Fibroblast of lung (primary cell): ENCODE results near the gene CCL17. TPM values are rescaled to one million over a fixed set of nuclear protein-coding genes. Genes with fewer than 3 reads are reported as not detected.

Experiments
- DNase-seq, 2 donors: peaks; one replicate each; pipeline versions ENCODE4 v3.0.0 to v3.0.0-alpha.2; 2010; ENCODE audit warnings: low read depth in 2 of 2
- H2AFZ ChIP-seq: 2 replicates; pipeline ENCODE4 v1.5.1; 2012; ENCODE audit warnings: low read length, control low read depth, inconsistent platforms
- H3K27ac ChIP-seq: 2 replicates; pipeline ENCODE4 v1.5.1; 2011; ENCODE audit warnings: low read length, control low read depth; ENCODE audit not compliant: insufficient read depth
- H3K27me3 ChIP-seq: 2 replicates; pipeline ENCODE4 v1.5.1; 2011; ENCODE audit warnings: mild to moderate bottlenecking, low read length; ENCODE audit not compliant: control insufficient read depth, insufficient read depth
- H3K36me3 ChIP-seq: 2 replicates; pipeline ENCODE4 v1.5.1; 2011; ENCODE audit warnings: low read length; ENCODE audit not compliant: control insufficient read depth, insufficient read depth
- H3K4me1 ChIP-seq: 2 replicates; pipeline ENCODE4 v1.5.1; 2011; ENCODE audit warnings: low read length; ENCODE audit not compliant: control insufficient read depth, insufficient read depth; ENCODE audit errors: extremely low read depth
- H3K4me2 ChIP-seq: 2 replicates; pipeline ENCODE4 v1.5.1; 2011; ENCODE audit warnings: low read length, control low read depth; ENCODE audit not compliant: insufficient read depth; ENCODE audit errors: extremely low read depth
- H3K4me3 ChIP-seq, 4 experiments: fragments of 200-600 bp in 1 of 4; sonication (generic) in 1 of 4; replicated peaks in 1 of 4; 2 replicates each; pipeline ENCODE4 v1.5.1; 2011 to 2016; ENCODE audit warnings: low read length in 4 of 4, low read depth in 3 of 4, mild to moderate bottlenecking in 3 of 4, control low read depth in 2 of 4, inconsistent platforms in 1 of 4, mixed read lengths in 1 of 4; ENCODE audit not compliant: insufficient read depth in 1 of 4; ENCODE audit errors: control extremely low read depth in 1 of 4
- H3K79me2 ChIP-seq: 2 replicates; pipeline ENCODE4 v1.5.1; 2012; ENCODE audit warnings: mild to moderate bottlenecking, low read length, inconsistent platforms; ENCODE audit not compliant: control insufficient read depth, insufficient read depth
- H3K9ac ChIP-seq: 2 replicates; pipeline ENCODE4 v1.5.1; 2011; ENCODE audit warnings: mild to moderate bottlenecking, low read length, control low read depth; ENCODE audit not compliant: insufficient read depth
- H3K9me3 ChIP-seq: 2 replicates; pipeline ENCODE4 v1.5.1; 2012; ENCODE audit warnings: low read depth, low read length; ENCODE audit not compliant: control insufficient read depth, insufficient read depth
- H4K20me1 ChIP-seq: 2 replicates; pipeline ENCODE4 v1.5.1; 2011; ENCODE audit warnings: low read length; ENCODE audit not compliant: control insufficient read depth, insufficient read depth; ENCODE audit errors: extremely low read depth
- CTCF ChIP-seq, 2 donors: IDR thresholded peaks in 1 of 2; conservative IDR thresholded peaks in 1 of 2; 1 replicate in 1 of 2; 2 replicates in 1 of 2; pipeline ENCODE4 v1.5.1; 2011 to 2012; ENCODE audit warnings: low read length in 2 of 2, control low read depth in 1 of 2, inconsistent platforms in 1 of 2, low read depth in 1 of 2, mild to moderate bottlenecking in 1 of 2
- EZH2 ChIP-seq: IDR thresholded peaks from 2 replicates; pipeline ENCODE4 v1.5.1; 2012; ENCODE audit warnings: low read length, control low read depth, mild to moderate bottlenecking; ENCODE audit errors: missing control alignments
- polyA plus RNA-seq, 2 donors: library from polyadenylated mRNA; depleted of rRNA in 1 of 2; stranded (reverse) in 1 of 2; unstranded in 1 of 2; fragments of >200 nt; gene quantifications; 2 replicates each; pipeline ENCODE4 v1.2.1, GENCODE V29; 2011 to 2012; ENCODE audit warnings: missing spikeins in 1 of 2
- total RNA-seq: library from RNA; depleted of rRNA; stranded (reverse); fragments of >200 nt; gene quantifications from 2 replicates; pipeline ENCODE4 v1.2.1, GENCODE V29; 2014

CCL17 gene
- total and polyA plus RNA-seq, 2 donors (not counting 1 experiment from before 2014, with no cell fraction given), result not detected

DNA sequence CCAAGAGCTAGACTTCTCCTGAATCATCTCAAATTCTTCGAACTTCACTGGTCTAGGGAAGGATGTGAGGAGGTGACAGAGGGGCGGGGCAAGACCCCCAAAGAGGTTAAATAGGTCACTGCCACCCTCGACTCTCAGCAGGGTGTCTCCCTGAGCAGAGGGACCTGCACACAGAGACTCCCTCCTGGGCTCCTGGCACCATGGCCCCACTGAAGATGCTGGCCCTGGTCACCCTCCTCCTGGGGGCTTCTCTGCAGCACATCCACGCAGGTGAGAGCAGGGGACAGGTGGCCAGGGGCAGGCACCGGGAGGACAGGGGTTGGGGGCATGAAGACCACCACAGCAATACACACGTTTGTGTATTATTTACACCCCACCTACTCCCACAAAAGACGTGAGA lies 9.2 kb downstream of the CCL17 start:
- H3K36me3 ChIP-seq, result no peaks in the 10 kb centered on the region
- no peak for DNase-seq
- no peaks in the 10 kb centered on the region for H3K9me3 ChIP-seq
- no peak for TF ChIP-seq EZH2
- no peak for TF ChIP-seq CTCF (conservative IDR thresholded peaks at IDR 0.05 in 1 of 2, IDR thresholded peaks at IDR 0.05 in 1 of 2; ENCODE audit: low read depth in 1 of 2, low read length in 2 of 2)
- no peaks in the 10 kb centered on the region for H4K20me1 ChIP-seq
- H3K4me3 ChIP-seq, result no peak overlapping the region
- peaks cover 2% of the 10 kb centered on the region for H3K4me1 ChIP-seq
- no peak overlapping the region for H2AFZ ChIP-seq
- H3K27ac ChIP-seq, result no peak overlapping the region
- H3K27me3 ChIP-seq, result no peaks in the 10 kb centered on the region
- H3K9ac ChIP-seq, result no peak overlapping the region
- H3K4me2 ChIP-seq, result no peak overlapping the region
- no peaks in the 10 kb centered on the region for H3K79me2 ChIP-seq

- TF ChIP-seq CTCF (conservative IDR thresholded peaks at IDR 0.05 in 1 of 2, IDR thresholded peaks at IDR 0.05 in 1 of 2; ENCODE audit: low read depth in 1 of 2, low read length in 2 of 2), result no peak
- TF ChIP-seq EZH2, result no peak
Observed at GRCh38 chr16:57416084-57416483, 11.5 kb downstream of the CCL17 start.

DNA sequence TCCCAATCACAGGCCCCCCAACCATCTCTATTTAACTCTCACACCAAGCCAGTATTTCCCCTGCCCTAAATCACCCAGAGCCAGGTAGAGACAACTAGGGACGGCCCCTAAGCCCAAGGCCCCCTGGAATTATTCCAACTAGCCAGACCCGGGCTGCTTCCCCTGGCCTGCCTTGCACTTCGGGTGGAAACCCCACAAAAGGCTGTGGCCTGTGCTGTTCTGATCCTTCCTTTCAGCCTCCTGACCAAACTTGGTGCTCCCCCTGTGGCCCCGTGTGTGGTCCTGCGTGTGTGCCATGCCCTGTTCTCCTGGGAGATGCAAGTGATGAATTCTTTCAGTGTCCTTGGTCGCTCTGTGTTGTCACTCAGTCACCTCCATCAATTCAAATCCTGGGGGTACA lies 14.9 kb downstream of the CCL17 start:
- Histone ChIP-seq H3K9me3 (no peaks in the 10 kb centered on the region), H3K4me1 (peaks cover 10% of the 10 kb centered on the region), H3K9ac (no peak overlapping the region), H4K20me1 (no peaks in the 10 kb centered on the region), H3K79me2 (no peaks in the 10 kb centered on the region), H2AFZ (no peak overlapping the region), H3K4me2 (no peak overlapping the region), H3K27me3 (no peaks in the 10 kb centered on the region), H3K27ac (no peak overlapping the region), H3K36me3 (no peaks in the 10 kb centered on the region), H3K4me3 (no peak overlapping the region)
- no peak for TF ChIP-seq CTCF (conservative IDR thresholded peaks at IDR 0.05 in 1 of 2, IDR thresholded peaks at IDR 0.05 in 1 of 2; ENCODE audit: low read depth in 1 of 2, low read length in 2 of 2)
- no peak for TF ChIP-seq EZH2
- no peak for DNase-seq

More at GRCh38 chr16:57416084-57416483, 11.5 kb downstream of the CCL17 start:
- Histone ChIP-seq H3K4me3 (no peak overlapping the region), H3K9ac (no peak overlapping the region), H2AFZ (no peak overlapping the region), H3K4me2 (no peak overlapping the region), H3K27ac (no peak overlapping the region), H3K79me2 (no peaks in the 10 kb centered on the region), H3K27me3 (no peaks in the 10 kb centered on the region), H4K20me1 (no peaks in the 10 kb centered on the region), H3K4me1 (peaks cover 5% of the 10 kb centered on the region), H3K36me3 (no peaks in the 10 kb centered on the region), H3K9me3 (no peaks in the 10 kb centered on the region)
- DNase-seq, result no peak
